ENCODE data around the gene FAM83B.

FAM83B gene

GRCh38 chr6:54899986-54900385, 53.4 kb downstream of the FAM83B start:
- no peak for ATAC-seq (ENCODE audit: low read depth)
- no peak overlapping the region for H3K4me3 ChIP-seq (ENCODE audit: severe bottlenecking)
- DNase-seq (ENCODE audit: low spot score), result no peak
- H3K4me1 ChIP-seq (ENCODE audit: insufficient read depth, poor library complexity, severe bottlenecking), result peaks cover 7% of the 10 kb centered on the region
- no peak for TF ChIP-seq CTCF (IDR thresholded peaks at IDR 0.05; ENCODE audit: poor library complexity, severe bottlenecking)
- H3K36me3 ChIP-seq (ENCODE audit: low read depth), result peaks cover 15% of the 10 kb centered on the region
- H3K27me3 ChIP-seq (ENCODE audit: insufficient read depth, poor library complexity, severe bottlenecking), result no peaks in the 10 kb centered on the region
- no peaks in the 10 kb centered on the region for H3K9me3 ChIP-seq (ENCODE audit: severe bottlenecking)
- no peak overlapping the region for H3K27ac ChIP-seq (ENCODE audit: poor library complexity, severe bottlenecking)

GRCh38 chr6:54900666-54901065, 54.1 kb downstream of the FAM83B start:
- Histone ChIP-seq H3K4me1 (ENCODE audit: insufficient read depth, poor library complexity, severe bottlenecking) (peaks cover 7% of the 10 kb centered on the region), H3K9me3 (ENCODE audit: severe bottlenecking) (no peaks in the 10 kb centered on the region), H3K27me3 (ENCODE audit: insufficient read depth, poor library complexity, severe bottlenecking) (no peaks in the 10 kb centered on the region), H3K36me3 (ENCODE audit: low read depth) (peaks cover 13% of the 10 kb centered on the region), H3K4me3 (ENCODE audit: severe bottlenecking) (no peak overlapping the region), H3K27ac (ENCODE audit: poor library complexity, severe bottlenecking) (no peak overlapping the region)
- no peak for ATAC-seq (ENCODE audit: low read depth)
- DNase-seq (ENCODE audit: low spot score), result no peak
- TF ChIP-seq CTCF (IDR thresholded peaks at IDR 0.05; ENCODE audit: poor library complexity, severe bottlenecking), result no peak

- TF ChIP-seq CTCF (IDR thresholded peaks at IDR 0.05; ENCODE audit: poor library complexity, severe bottlenecking), result no peak
- H3K36me3 ChIP-seq (ENCODE audit: low read depth), result peaks cover 10% of the 10 kb centered on the region; the same call in 1 of the 2 replicates
- no peaks in the 10 kb centered on the region for H3K9me3 ChIP-seq (ENCODE audit: severe bottlenecking)
- no peaks in the 10 kb centered on the region for H3K27me3 ChIP-seq (ENCODE audit: insufficient read depth, poor library complexity, severe bottlenecking)
- no peak for DNase-seq (ENCODE audit: low spot score)
- no peak overlapping the region for H3K4me3 ChIP-seq (ENCODE audit: severe bottlenecking)
- H3K27ac ChIP-seq (ENCODE audit: poor library complexity, severe bottlenecking), result no peak overlapping the region
- peaks cover 12% of the 10 kb centered on the region for H3K4me1 ChIP-seq (ENCODE audit: insufficient read depth, poor library complexity, severe bottlenecking)
- ATAC-seq (ENCODE audit: low read depth), result no peak; the same call in 2 of the 3 replicates
Observed at GRCh38 chr6:54903884-54904283, 57.3 kb downstream of the FAM83B start.

- DNase-seq (ENCODE audit: low spot score) (no peak), ATAC-seq (ENCODE audit: low read depth) (no peak)
- no peak for TF ChIP-seq CTCF (IDR thresholded peaks at IDR 0.05; ENCODE audit: poor library complexity, severe bottlenecking)
Observed at GRCh38 chr6:54907355-54907754, 60.8 kb downstream of the FAM83B start.

GRCh38 chr6:54909184-54909583, 62.6 kb downstream of the FAM83B start:
- ATAC-seq (ENCODE audit: low read depth) (no peak), DNase-seq (ENCODE audit: low spot score) (no peak)
- Histone ChIP-seq H3K4me3 (ENCODE audit: severe bottlenecking) (no peak overlapping the region), H3K9me3 (ENCODE audit: severe bottlenecking) (no peaks in the 10 kb centered on the region), H3K4me1 (ENCODE audit: insufficient read depth, poor library complexity, severe bottlenecking) (peaks cover 13% of the 10 kb centered on the region), H3K27me3 (ENCODE audit: insufficient read depth, poor library complexity, severe bottlenecking) (no peaks in the 10 kb centered on the region), H3K36me3 (ENCODE audit: low read depth) (no peaks in the 10 kb centered on the region; the same call in 1 of the 2 replicates), H3K27ac (ENCODE audit: poor library complexity, severe bottlenecking) (no peak overlapping the region)
- TF ChIP-seq CTCF (IDR thresholded peaks at IDR 0.05; ENCODE audit: poor library complexity, severe bottlenecking), result no peak

More at GRCh38 chr6:54907355-54907754, 60.8 kb downstream of the FAM83B start:
- no peak overlapping the region for H3K4me3 ChIP-seq (ENCODE audit: severe bottlenecking)
- H3K9me3 ChIP-seq (ENCODE audit: severe bottlenecking), result no peaks in the 10 kb centered on the region
- no peaks in the 10 kb centered on the region for H3K27me3 ChIP-seq (ENCODE audit: insufficient read depth, poor library complexity, severe bottlenecking)
- no peaks in the 10 kb centered on the region; the same call in 1 of the 2 replicates for H3K36me3 ChIP-seq (ENCODE audit: low read depth)
- H3K4me1 ChIP-seq (ENCODE audit: insufficient read depth, poor library complexity, severe bottlenecking), result peaks cover 15% of the 10 kb centered on the region
- H3K27ac ChIP-seq (ENCODE audit: poor library complexity, severe bottlenecking), result no peak overlapping the region
